Endothelial cell of umbilical vein (primary cell): ENCODE results near the gene NKG7.

ENCODE experiments used
- EZH2 ChIP-seq: IDR thresholded peaks from 2 replicates; pipeline ENCODE4 v1.6.1; 2012; ENCODE audit warnings: borderline replicate concordance, low read depth, mild to moderate bottlenecking, moderate library complexity, low read length, inconsistent platforms; ENCODE audit not compliant: severe bottlenecking
- FOS ChIP-seq: IDR thresholded peaks from 2 replicates; pipeline ENCODE4 v1.6.1; 2011; ENCODE audit warnings: mild to moderate bottlenecking, low read length, moderate library complexity, borderline replicate concordance; ENCODE audit not compliant: insufficient read depth
- GATA2 ChIP-seq: IDR thresholded peaks from 2 replicates; pipeline ENCODE4 v1.7.0; 2011; ENCODE audit warnings: low read depth, mild to moderate bottlenecking, moderate library complexity, mixed read lengths, low read length; ENCODE audit not compliant: insufficient read length, insufficient read depth
- POLR2A ChIP-seq: IDR thresholded peaks from 2 replicates; pipeline ENCODE4 v1.6.1; 2012; ENCODE audit warnings: low read depth, mild to moderate bottlenecking, control low read depth, low read length
- POLR2AphosphoS5 ChIP-seq: IDR thresholded peaks from 2 replicates; pipeline ENCODE4 v1.6.1; 2012; ENCODE audit warnings: low read depth, mild to moderate bottlenecking, control low read depth, low read length, moderate library complexity; ENCODE audit not compliant: insufficient read depth
- TF ChIP-seq, protein P1 (sequence below), 2 donors: IDR thresholded peaks; 1 replicate in 1 of 2; 2 replicates in 1 of 2; pipeline ENCODE4 v1.5.1; 2011; ENCODE audit warnings: low read length in 2 of 2, mild to moderate bottlenecking in 2 of 2, moderate library complexity in 2 of 2, control low read depth in 1 of 2, inconsistent platforms in 1 of 2, low read depth in 1 of 2; ENCODE audit not compliant: insufficient read depth in 1 of 2; ENCODE audit errors: extremely low read depth in 1 of 2

DNA sequence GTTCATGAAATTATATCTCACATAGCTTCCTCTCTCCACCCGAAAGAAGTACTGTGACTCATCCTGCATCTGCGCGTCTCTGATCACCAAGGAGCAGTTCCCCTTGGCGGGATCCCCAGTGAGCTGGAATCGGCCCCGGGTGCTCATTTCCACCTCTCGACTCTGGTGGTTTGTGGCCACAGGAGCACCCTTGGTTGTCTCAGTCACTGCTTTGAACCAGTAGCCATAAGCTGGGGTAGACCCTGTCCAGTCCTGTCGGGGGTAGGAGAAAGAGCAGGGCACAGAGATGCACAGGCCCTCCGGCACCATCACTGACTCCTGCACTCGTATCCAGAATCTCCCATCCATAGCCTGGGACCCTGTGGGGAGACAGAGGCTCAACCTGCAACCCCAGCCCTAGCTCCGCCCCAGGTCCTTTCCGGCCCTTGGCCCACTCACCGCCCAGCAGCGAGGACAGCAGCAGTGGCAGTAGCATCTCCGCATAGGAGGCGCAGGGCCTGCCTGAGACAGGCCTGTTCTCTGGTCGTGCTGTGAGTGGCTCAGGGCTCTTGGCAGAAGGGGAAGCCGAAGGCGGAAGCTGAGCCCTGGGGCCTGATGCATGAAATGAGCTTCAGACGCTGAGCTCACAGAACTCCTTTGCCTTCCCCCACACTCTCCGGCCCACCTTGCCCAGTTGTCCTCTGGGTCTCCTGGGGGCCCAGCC lies 44.8 kb upstream of the NKG7 start, which contains the start of gene SIGLEC10:
- TF ChIP-seq POLR2A: no peak
- TF ChIP-seq EZH2: no peak
- TF ChIP-seq, protein P1, sequence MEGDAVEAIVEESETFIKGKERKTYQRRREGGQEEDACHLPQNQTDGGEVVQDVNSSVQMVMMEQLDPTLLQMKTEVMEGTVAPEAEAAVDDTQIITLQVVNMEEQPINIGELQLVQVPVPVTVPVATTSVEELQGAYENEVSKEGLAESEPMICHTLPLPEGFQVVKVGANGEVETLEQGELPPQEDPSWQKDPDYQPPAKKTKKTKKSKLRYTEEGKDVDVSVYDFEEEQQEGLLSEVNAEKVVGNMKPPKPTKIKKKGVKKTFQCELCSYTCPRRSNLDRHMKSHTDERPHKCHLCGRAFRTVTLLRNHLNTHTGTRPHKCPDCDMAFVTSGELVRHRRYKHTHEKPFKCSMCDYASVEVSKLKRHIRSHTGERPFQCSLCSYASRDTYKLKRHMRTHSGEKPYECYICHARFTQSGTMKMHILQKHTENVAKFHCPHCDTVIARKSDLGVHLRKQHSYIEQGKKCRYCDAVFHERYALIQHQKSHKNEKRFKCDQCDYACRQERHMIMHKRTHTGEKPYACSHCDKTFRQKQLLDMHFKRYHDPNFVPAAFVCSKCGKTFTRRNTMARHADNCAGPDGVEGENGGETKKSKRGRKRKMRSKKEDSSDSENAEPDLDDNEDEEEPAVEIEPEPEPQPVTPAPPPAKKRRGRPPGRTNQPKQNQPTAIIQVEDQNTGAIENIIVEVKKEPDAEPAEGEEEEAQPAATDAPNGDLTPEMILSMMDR (IDR thresholded peaks at IDR 0.05; ENCODE audit: extremely low read depth in 1 of 2, insufficient read depth in 1 of 2, low read depth in 1 of 2, low read length in 2 of 2): no peak
- TF ChIP-seq POLR2AphosphoS5: no peak
- no peak for TF ChIP-seq GATA2
- TF ChIP-seq FOS: no peak
